Liver (tissue), 9 donors: ENCODE results near the gene NKAIN2. TPM values are rescaled to one million over a fixed set of nuclear protein-coding genes. Genes with fewer than 3 reads are reported as not detected.

Source experiments
- DNase-seq: peaks from one replicate; pipeline ENCODE4 v3.0.0-alpha.2; 2017; ENCODE audit warnings: low spot score
- H3K27ac ChIP-seq, 2 donors: one replicate each; pipeline ENCODE4 v1.7.0; 2013; ENCODE audit warnings: inconsistent platforms in 2 of 2, low read length in 2 of 2, control low read depth in 1 of 2, low read depth in 1 of 2, mild to moderate bottlenecking in 1 of 2
- H3K27me3 ChIP-seq, 4 donors: one replicate each; pipeline versions ENCODE4 v1.6.1 to v1.7.0; 2013; ENCODE audit warnings: low read length in 3 of 4, inconsistent platforms in 1 of 4, mild to moderate bottlenecking in 1 of 4, moderate library complexity in 1 of 4; ENCODE audit not compliant: control insufficient read depth in 4 of 4, insufficient read depth in 4 of 4
- H3K36me3 ChIP-seq, 4 donors: one replicate each; pipeline versions ENCODE4 v1.6.1 to v1.7.0; 2013; ENCODE audit warnings: low read length in 3 of 4, mild to moderate bottlenecking in 3 of 4, low read depth in 1 of 4, moderate library complexity in 1 of 4; ENCODE audit not compliant: control insufficient read depth in 4 of 4, insufficient read depth in 3 of 4
- H3K4me1 ChIP-seq, 4 donors: one replicate each; pipeline versions ENCODE4 v1.6.1 to v1.7.0; 2013; ENCODE audit warnings: low read length in 3 of 4, mild to moderate bottlenecking in 3 of 4, moderate library complexity in 1 of 4; ENCODE audit not compliant: control insufficient read depth in 4 of 4, insufficient read depth in 4 of 4
- H3K4me3 ChIP-seq, 3 donors: one replicate each; pipeline versions ENCODE4 v1.6.1 to v1.7.0; 2013; ENCODE audit warnings: low read length in 3 of 3, control low read depth in 1 of 3, low read depth in 1 of 3, mild to moderate bottlenecking in 1 of 3
- H3K9ac ChIP-seq, 2 donors: one replicate each; pipeline ENCODE4 v1.7.0; 2013; ENCODE audit warnings: low read length in 2 of 2, mild to moderate bottlenecking in 2 of 2, moderate library complexity in 2 of 2, control low read depth in 1 of 2, low read depth in 1 of 2
- H3K9me3 ChIP-seq, 4 donors: one replicate each; pipeline versions ENCODE4 v1.6.1 to v1.7.0; 2013; ENCODE audit warnings: low read length in 3 of 4; ENCODE audit not compliant: control insufficient read depth in 4 of 4
- EGR1 ChIP-seq, 2 donors: IDR thresholded peaks; 2 replicates each; pipeline ENCODE4 v1.6.1; 2016 to 2018; ENCODE audit warnings: antibody characterized with exemption in 2 of 2, low read depth in 2 of 2
- FOXA2 ChIP-seq: IDR thresholded peaks from 2 replicates; pipeline ENCODE4 v1.6.1; 2016; ENCODE audit warnings: antibody characterized with exemption
- GABPA ChIP-seq, 2 donors: IDR thresholded peaks in 1 of 2; conservative IDR thresholded peaks in 1 of 2; 2 replicates each; pipeline ENCODE4 v1.6.1; 2016; ENCODE audit warnings: antibody characterized with exemption in 2 of 2, mild to moderate bottlenecking in 1 of 2, moderate library complexity in 1 of 2
- HNF4A ChIP-seq, 2 donors: conservative IDR thresholded peaks; 2 replicates each; pipeline ENCODE4 v1.6.1; 2016; ENCODE audit warnings: antibody characterized with exemption in 2 of 2, mild to moderate bottlenecking in 2 of 2
- HNF4G ChIP-seq: IDR thresholded peaks from 2 replicates; pipeline ENCODE4 v1.6.1; 2016; ENCODE audit warnings: antibody characterized with exemption
- JUND ChIP-seq, 2 donors: IDR thresholded peaks; 2 replicates each; pipeline ENCODE4 v1.6.1; 2016; ENCODE audit warnings: antibody characterized with exemption in 2 of 2
- MAX ChIP-seq: IDR thresholded peaks from 2 replicates; pipeline ENCODE4 v1.6.1; 2016; ENCODE audit warnings: antibody characterized with exemption
- NR2F2 ChIP-seq: IDR thresholded peaks from 2 replicates; pipeline ENCODE4 v1.6.1; 2016; ENCODE audit warnings: antibody characterized with exemption
- RXRA ChIP-seq, 2 donors: IDR thresholded peaks; 2 replicates each; pipeline ENCODE4 v1.6.1; 2017 to 2018; ENCODE audit warnings: antibody characterized with exemption in 2 of 2, mild to moderate bottlenecking in 1 of 2
- SP1 ChIP-seq: IDR thresholded peaks from 2 replicates; pipeline ENCODE4 v1.6.1; 2018; ENCODE audit warnings: antibody characterized with exemption, mild to moderate bottlenecking
- YY1 ChIP-seq: IDR thresholded peaks from 2 replicates; pipeline ENCODE4 v1.6.1; 2016; ENCODE audit warnings: antibody characterized with exemption, mild to moderate bottlenecking
- WGBS: extraction: QIAGEN DNeasy Blood & Tissue Kit; methylation state at CpG from one replicate; pipeline ENCODE4 v1.1.7; 2013; 5-methylcytosine and 5-hydroxymethylcytosine counted together
- polyA plus RNA-seq, 2 donors: library from polyadenylated mRNA; stranded (reverse) in 1 of 2; unstranded in 1 of 2; fragments of 200-250 nt in 1 of 2; fragments of >200 nt in 1 of 2; fragmentation: Nextera tagmentation in 1 of 2; extraction: Ambion mirVana in 1 of 2; gene quantifications; one replicate each; pipeline versions ENCODE4 v1.2.1 to v1.2.3, GENCODE V29; 2013 to 2015
- total RNA-seq, 2 donors: library from RNA; depleted of rRNA; stranded (reverse); fragments of >200 nt; gene quantifications; one replicate each; pipeline ENCODE4 v1.2.3, GENCODE V29; 2014
- TF ChIP-seq, protein P1 (sequence below): fragments of 150-350 bp; IDR thresholded peaks from 2 replicates; pipeline ENCODE4 v1.5.1; 2017; ENCODE audit warnings: improper control_type of control experiment, low read depth, low read length; ENCODE audit not compliant: missing input control
- TF ChIP-seq, protein P2 (sequence below): IDR thresholded peaks from 2 replicates; pipeline ENCODE4 v1.6.1; 2016; ENCODE audit warnings: antibody characterized with exemption
- donor health status: healthy.
- donor health status: healthy.
- donor health status: healthy.
- donor health status: healthy.
- donor health status: healthy.

NKAIN2 gene
- total and polyA plus RNA-seq, 4 donors = 0.05 to 0.14 TPM; not detected in 2

DNA sequence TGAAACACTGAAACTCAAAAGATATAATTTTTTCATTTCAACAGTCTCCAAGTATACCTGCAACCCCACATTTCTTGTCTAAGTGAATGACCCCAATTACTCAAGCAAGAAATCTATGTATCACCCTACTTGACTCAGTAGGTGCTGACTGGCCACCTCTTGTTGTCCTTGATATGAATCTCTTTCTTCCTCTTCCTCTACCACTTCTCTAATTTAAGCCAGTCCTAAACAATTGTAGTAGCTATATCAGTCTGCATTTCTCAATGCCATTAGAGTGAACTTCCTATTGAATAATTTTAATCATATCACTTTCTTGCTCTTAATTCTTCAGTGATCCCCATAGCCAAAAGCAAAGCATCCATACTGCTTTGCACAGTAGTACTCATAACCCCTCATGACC lies 93.2 kb downstream of the NKAIN2 start:
- TF ChIP-seq SP1 = no peak
- no peak for TF ChIP-seq JUND (IDR thresholded peaks at IDR 0.05)
- TF ChIP-seq RXRA (IDR thresholded peaks at IDR 0.05) = no peak
- TF ChIP-seq EGR1 (IDR thresholded peaks at IDR 0.05; ENCODE audit: low read depth in 2 of 2) = no peak
- TF ChIP-seq, protein P1, sequence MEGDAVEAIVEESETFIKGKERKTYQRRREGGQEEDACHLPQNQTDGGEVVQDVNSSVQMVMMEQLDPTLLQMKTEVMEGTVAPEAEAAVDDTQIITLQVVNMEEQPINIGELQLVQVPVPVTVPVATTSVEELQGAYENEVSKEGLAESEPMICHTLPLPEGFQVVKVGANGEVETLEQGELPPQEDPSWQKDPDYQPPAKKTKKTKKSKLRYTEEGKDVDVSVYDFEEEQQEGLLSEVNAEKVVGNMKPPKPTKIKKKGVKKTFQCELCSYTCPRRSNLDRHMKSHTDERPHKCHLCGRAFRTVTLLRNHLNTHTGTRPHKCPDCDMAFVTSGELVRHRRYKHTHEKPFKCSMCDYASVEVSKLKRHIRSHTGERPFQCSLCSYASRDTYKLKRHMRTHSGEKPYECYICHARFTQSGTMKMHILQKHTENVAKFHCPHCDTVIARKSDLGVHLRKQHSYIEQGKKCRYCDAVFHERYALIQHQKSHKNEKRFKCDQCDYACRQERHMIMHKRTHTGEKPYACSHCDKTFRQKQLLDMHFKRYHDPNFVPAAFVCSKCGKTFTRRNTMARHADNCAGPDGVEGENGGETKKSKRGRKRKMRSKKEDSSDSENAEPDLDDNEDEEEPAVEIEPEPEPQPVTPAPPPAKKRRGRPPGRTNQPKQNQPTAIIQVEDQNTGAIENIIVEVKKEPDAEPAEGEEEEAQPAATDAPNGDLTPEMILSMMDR = no peak
- Histone ChIP-seq H3K9ac (no peak overlapping the region), H3K9me3 (no peaks in the 10 kb centered on the region), H3K27me3 (no peaks in the 10 kb centered on the region), H3K36me3 (no peaks in the 10 kb centered on the region), H3K4me3 (no peak overlapping the region), H3K4me1 (no peaks in the 10 kb centered on the region), H3K27ac (no peak overlapping the region)
- DNase-seq = no peak

- H3K27ac ChIP-seq = no peak overlapping the region
- no peaks in the 10 kb centered on the region for H3K4me1 ChIP-seq
- no peak for DNase-seq
- no peak for TF ChIP-seq YY1
- TF ChIP-seq, protein P2, sequence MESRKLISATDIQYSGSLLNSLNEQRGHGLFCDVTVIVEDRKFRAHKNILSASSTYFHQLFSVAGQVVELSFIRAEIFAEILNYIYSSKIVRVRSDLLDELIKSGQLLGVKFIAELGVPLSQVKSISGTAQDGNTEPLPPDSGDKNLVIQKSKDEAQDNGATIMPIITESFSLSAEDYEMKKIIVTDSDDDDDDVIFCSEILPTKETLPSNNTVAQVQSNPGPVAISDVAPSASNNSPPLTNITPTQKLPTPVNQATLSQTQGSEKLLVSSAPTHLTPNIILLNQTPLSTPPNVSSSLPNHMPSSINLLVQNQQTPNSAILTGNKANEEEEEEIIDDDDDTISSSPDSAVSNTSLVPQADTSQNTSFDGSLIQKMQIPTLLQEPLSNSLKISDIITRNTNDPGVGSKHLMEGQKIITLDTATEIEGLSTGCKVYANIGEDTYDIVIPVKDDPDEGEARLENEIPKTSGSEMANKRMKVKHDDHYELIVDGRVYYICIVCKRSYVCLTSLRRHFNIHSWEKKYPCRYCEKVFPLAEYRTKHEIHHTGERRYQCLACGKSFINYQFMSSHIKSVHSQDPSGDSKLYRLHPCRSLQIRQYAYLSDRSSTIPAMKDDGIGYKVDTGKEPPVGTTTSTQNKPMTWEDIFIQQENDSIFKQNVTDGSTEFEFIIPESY = no peak
- H3K9me3 ChIP-seq = no peaks in the 10 kb centered on the region
- H3K4me3 ChIP-seq = no peak overlapping the region
- WGBS = 85% methylated on average over 2 of the region's 2 CpGs
- H3K27me3 ChIP-seq = no peaks in the 10 kb centered on the region
- no peaks in the 10 kb centered on the region for H3K36me3 ChIP-seq
- no peak overlapping the region for H3K9ac ChIP-seq
Measured at GRCh38 chr6:123897965-123898364, 94.3 kb downstream of the NKAIN2 start.

- no peaks in the 10 kb centered on the region for H3K4me1 ChIP-seq
- H3K4me3 ChIP-seq = no peak overlapping the region
- 68% methylated on average over 1 of the region's 1 CpG for WGBS
- H3K27ac ChIP-seq = no peak overlapping the region
- H3K36me3 ChIP-seq = no peaks in the 10 kb centered on the region
- DNase-seq = no peak
- TF ChIP-seq HNF4A (conservative IDR thresholded peaks at IDR 0.05) (no peak), JUND (IDR thresholded peaks at IDR 0.05) (no peak), MAX (no peak), NR2F2 (no peak), GABPA (IDR thresholded peaks at IDR 0.05 in 1 of 2, conservative IDR thresholded peaks at IDR 0.05 in 1 of 2) (no peak), EGR1 (IDR thresholded peaks at IDR 0.05; ENCODE audit: low read depth in 2 of 2) (no peak), FOXA2 (no peak), SP1 (no peak), HNF4G (no peak)
- TF ChIP-seq, protein P1 = no peak
- no peak overlapping the region for H3K9ac ChIP-seq
- H3K27me3 ChIP-seq = no peaks in the 10 kb centered on the region
- no peaks in the 10 kb centered on the region for H3K9me3 ChIP-seq
Measured at GRCh38 chr6:123898665-123899064, 95.0 kb downstream of the NKAIN2 start.
